NCI-H226 (cell line): ENCODE results near the gene HMG20B.

Experiments used
- DNase-seq: peaks from one replicate; pipeline ENCODE4 v3.0.0-alpha.2; 2015

The HMG20B gene

GRCh38 chr19:3609779-3610719, 37.3 kb downstream of the HMG20B start:
- DNase-seq: no peak

- DNase-seq: no peak
These were observed 38.3 kb downstream of the HMG20B start for GRCh38 chr19:3610745-3611717.

GRCh38 chr19:3611841-3612240, 39.1 kb downstream of the HMG20B start:
- no peak for DNase-seq

DNA sequence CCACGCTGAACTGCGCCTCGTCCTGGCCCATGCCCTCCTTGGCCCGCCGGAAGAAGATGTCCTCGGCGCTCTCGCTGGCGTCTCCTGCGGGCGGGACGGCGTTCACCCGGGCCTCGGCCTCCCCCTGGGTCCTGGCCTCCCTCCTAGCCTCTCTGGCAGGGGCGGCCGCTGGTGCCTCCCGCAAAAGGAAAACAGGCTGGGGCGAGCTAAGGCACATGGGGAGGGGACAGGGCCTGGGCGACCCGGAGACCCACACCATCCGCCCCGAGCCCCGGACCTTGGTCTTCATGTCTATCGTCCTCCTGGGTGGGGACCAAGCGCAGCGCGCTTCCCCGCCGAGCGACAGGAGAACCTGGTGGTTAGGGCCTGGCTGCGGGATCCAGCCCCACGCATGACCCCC, 39.6 kb downstream of the HMG20B start:
- DNase-seq: no peak

DNA sequence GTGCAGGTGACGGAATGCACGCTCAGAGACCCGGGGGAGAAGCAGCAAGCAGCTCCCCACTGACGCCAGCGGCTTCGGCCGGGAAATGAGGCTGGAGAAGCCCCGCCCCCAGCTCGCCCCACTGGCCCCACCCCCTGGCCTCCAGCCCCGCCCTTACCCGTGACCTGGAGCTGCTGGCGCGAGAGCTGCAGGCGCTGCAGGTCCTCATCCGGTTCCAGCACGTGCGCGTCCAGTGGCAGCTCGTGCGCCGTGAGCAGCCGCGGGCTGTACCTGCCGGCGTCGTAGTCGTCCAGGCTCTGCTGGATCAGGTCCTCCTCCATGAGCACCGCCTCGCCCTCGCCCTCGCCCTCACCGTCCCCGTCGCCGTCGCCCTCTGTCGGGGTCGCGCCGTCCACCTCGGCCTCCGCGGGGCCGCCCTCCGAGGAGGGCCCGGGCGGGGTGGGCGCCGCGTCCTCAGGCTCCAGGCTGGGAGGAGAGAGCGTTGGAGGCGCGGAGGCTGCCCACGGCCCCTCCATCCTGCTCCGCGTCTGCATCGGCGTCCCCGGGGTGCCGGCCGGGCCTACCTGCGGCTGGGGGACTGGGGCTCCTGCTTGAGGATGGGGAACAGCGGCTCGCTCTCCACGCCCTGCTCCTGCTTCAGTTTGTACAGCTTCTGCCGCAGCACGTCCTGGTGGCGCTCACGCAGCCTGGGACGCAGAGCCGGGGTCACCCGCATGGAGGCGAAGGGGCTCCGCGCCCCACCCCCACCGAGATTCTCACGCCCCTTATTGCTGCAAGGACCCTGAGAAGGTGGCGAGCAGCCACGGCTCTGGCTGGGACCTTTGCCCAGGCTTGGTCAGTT, 40.4 kb downstream of the HMG20B start:
- DNase-seq: no peak

- no peak for DNase-seq
These were observed 41.3 kb downstream of the HMG20B start for GRCh38 chr19:3613818-3614661.

DNA sequence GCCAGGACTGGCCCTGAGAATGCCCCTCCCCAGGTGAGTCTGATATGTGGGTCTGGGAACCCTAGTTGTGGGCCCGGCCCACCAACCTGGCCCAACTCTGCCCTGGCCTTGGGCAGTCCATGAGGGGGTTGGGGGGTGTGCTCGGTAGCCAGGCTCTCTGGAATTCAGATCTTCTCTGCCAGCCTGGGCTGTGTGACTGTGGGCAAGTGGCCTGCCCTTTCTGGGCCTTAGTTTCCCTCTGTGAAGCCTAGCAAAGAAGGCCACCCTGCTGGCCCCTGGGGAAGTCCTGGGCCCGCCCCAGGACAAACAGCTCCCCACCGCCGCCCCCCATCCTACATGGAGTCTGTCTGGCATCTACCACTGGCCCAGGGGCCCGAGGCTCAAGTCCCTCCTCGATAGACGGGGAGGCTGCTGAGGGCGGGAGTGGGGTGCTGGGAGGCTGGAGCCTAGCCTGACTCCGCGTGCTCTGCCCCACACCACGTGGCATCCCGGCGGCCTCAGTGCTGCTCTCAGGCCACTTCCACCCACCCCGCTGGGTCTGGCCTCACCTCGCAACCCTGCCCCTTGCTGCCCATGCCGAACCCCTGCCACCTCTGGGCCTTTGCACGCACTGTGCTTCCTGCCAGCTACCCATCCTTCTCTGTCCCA, 42.2 kb downstream of the HMG20B start:
- DNase-seq: no peak

DNA sequence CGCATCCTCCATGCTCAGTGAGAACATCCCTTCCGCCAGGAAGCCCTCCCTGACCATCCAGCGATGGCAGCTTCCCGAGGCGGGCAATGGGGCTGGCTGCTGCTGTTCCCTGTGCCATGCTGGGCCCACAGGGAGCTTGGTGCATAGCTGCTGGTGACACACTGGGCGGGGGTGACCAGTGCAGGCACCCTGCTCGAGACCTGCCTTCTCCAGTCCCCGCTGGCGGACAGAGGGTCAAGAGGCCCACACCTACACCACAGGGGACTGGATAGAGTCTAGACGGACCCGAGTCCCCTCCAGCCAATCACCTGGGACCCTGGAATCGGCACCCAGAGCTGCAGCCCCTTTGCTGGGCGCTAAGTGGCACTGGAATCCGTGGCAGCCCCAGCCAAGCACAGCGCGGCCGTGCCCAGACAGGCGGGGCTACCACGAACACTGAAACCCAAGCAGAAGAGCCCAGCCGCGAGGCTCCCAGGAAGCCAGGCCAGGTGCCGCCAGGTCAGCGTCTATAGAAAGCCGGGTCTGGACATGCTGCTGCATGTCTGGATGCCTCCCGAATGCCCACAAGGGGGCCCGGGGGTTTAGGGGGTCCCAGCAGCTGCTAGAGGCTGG, 42.9 kb downstream of the HMG20B start:
- DNase-seq: no peak

DNA sequence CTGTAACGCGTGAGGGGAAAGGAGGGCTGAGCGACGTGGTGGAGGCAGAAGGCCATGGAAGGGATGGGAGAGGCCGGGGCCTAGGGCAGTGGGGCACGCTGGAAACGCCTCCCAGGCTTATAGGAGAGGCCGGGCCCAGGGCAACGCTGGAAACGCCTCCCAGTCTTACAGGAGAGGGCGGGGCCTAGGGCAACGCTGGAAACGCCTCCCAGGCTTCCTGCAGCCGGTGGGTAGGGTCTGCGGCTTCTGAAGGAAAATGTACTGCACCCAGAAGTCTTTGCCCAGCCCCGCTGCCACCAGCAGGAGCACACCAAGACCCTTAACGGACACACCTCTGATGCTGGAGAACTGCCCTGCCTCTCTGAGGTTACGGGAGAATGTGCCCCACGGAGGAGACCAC, 44.7 kb downstream of the HMG20B start:
- no peak for DNase-seq

- peak; percentile 15 for DNase-seq
These were observed 45.5 kb downstream of the HMG20B start for GRCh38 chr19:3618144-3618810.

DNA sequence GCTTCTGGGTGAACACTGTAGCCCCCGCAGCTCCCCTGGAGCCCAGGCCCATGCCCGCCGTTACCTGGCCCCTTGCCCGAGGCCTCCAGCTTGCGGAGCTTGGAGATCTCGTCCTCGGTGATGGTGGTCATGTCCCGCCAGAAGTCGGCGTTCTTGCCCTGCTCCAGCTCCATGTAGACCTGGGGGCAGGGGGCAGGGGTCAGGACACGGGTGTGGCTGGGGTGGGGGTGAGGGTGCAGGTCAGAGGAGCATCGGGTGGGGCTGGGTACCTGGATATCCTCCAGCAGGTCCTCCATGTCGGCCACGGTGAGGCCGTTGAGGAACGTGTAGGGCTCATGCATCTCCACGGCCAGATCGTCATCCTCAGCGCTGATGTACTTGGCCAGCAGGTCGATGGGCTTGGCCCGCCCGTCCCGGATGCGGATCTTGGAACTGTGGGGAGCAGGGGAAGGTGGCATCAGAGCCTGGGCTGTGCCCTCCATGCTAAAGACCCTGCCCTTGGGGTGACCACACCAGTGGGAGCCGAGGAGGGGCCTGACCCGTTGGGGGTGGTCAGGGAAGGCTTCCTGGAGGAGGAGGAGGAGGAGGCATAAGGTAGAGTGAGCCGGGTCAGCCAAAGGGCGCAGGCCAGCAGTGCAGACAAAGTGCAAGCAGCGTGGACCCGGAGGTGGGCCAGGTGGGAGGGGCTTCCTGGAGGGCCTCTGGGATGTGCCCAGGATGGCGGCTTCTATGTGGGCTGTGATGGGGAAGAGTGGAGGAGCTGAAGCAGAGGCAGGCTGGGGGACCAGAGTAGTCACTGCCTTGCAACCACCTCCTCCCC, 46.3 kb downstream of the HMG20B start:
- no peak for DNase-seq

GRCh38 chr19:3619631-3620012, 46.9 kb downstream of the HMG20B start:
- DNase-seq: no peak

DNA sequence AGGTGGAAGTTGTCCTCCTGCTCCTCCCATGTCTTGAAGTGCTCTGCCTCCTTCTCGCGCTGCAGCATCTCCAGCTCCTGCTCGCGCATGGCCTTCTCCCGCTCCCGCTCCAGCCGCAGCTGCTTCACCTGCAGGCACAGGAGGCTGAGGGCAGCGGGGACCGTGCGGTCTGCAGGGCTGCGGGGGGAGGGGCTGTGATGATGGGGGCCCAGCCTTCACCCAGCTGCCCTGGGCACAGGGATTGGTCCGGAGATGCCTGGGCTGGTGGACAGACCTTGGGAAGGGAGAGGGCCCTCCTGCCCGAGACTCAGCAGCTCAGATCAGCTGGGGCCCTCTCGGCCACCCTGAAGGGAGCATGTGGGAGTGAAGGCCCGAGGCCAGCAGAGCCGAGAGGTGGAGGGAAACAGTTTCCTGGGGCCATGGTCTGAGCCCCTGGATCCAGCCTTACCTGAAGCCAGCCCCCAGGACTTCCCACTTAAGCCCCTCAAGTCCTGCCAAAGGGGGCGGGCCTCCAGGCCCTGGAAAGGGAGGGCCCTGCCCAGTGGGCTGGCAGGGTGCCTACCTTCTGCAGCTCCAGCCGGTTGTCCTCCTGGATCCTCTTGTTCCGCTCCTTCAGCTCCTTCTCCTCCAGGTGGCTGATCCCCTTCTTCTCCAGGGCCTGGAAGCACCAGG, 47.5 kb downstream of the HMG20B start:
- DNase-seq: no peak

GRCh38 chr19:3620817-3621547, 48.2 kb downstream of the HMG20B start:
- no peak for DNase-seq

DNA sequence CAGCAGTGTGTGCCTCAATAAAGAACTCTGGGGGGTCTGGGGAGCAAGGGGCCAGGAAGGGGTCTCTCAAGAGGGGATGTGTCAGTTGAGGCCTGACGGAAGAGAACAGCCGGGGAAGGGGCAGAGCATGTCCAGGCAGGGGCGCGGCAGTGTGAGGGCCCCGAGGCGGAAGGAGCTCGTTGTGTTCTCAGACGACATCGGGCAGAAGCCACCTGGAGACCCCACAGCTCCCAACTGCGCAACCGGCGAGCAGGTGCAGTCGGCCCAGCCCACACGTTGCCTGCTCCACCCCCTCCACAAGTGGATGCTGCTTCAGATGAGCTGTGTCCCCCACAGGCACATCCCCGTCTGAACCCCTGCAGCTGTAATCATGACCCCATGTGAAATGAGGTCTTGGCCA, 48.9 kb downstream of the HMG20B start:
- no peak for DNase-seq

DNA sequence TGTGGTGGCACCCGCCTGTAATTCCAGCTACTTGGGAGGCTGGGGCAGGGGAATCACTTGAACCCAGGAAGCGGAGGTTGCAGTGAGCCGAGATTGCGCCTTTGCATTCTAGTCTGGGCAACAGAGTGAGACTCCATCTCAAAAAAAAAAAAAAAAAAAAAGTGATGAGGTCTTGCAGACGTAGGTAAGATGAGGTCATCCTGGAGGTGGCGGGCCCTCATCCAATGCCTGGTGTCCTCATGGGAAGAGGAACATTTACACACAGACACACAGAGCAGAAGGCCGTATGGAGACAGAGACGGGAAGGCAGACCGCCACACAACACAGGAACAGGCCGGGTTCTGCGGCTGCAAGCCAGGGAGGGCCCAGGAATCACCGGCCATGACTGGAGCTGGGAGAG, 49.5 kb downstream of the HMG20B start:
- DNase-seq: no peak

DNA sequence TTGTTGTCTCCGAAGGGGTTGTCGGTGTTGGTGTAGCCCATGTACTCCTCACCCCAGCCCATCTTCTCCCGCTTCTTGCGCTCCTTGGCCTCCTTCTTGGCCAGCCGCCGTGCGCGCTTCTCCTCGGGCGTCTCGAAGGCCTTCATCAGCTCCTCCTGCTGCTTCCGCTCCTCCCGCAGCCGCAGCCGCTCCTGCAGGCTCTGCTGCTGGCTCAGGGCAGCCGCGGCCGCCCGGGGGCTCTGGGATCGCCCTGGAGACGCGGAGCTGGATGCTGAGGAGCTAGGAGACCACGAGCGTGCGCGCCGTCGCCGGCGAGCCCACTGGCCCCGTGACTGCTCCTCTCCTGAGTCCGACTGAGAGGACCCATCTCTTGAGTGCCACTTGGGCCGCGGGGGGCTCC, 51.0 kb downstream of the HMG20B start:
- no peak for DNase-seq

GRCh38 chr19:3625996-3626472, 53.3 kb downstream of the HMG20B start:
- no peak for DNase-seq
